GM23338 (cell line): ENCODE data around the gene IGFBP7. TPM values are rescaled to one million over a fixed set of nuclear protein-coding genes. Genes with fewer than 3 reads are reported as not detected.

Experiments
- ATAC-seq: fragments of 200-7000 bp; cut with Tn5 transposase; 3 replicates; pipeline ENCODE4 v1.9.1; 2020
- DNase-seq: peaks from one replicate; pipeline ENCODE4 v3.0.0-alpha.2; 2015; ENCODE audit warnings: low spot score
- H2AFZ ChIP-seq: fragments of 200-600 bp; sonication (generic); 2 replicates; pipeline ENCODE4 v1.8.0; 2016; ENCODE audit warnings: antibody characterized with exemption, mild to moderate bottlenecking, moderate library complexity
- H3F3A ChIP-seq: fragments of 200-600 bp; sonication (generic); replicated peaks from 2 replicates; pipeline ENCODE4 v1.8.0; 2017; ENCODE audit warnings: antibody characterized with exemption, mixed run types, low read depth
- H3K27ac ChIP-seq: fragments of 200-600 bp; sonication (generic); 2 replicates; pipeline ENCODE4 v1.6.1; 2016; ENCODE audit warnings: low read depth
- H3K27me3 ChIP-seq: fragments of 200-600 bp; sonication (generic); 2 replicates; pipeline ENCODE4 v1.8.0; 2016; ENCODE audit warnings: mild to moderate bottlenecking, mixed run types, moderate library complexity; ENCODE audit not compliant: insufficient read depth
- H3K36me3 ChIP-seq: fragments of 200-600 bp; sonication (generic); 2 replicates; pipeline ENCODE4 v1.8.0; 2016; ENCODE audit warnings: mild to moderate bottlenecking; ENCODE audit not compliant: insufficient read depth
- H3K4me1 ChIP-seq: fragments of 200-600 bp; sonication (generic); 2 replicates; pipeline ENCODE4 v1.8.0; 2016; ENCODE audit warnings: mild to moderate bottlenecking, moderate library complexity; ENCODE audit not compliant: insufficient read depth
- H3K4me2 ChIP-seq: fragments of 200-600 bp; sonication (generic); 2 replicates; pipeline ENCODE4 v1.7.1; 2017; ENCODE audit warnings: mixed run types
- H3K4me3 ChIP-seq: fragments of 200-600 bp; sonication (generic); 2 replicates; pipeline ENCODE4 v1.6.1; 2016; ENCODE audit warnings: mixed run types
- H3K79me2 ChIP-seq: fragments of 200-600 bp; sonication (generic); replicated peaks from 2 replicates; pipeline ENCODE4 v1.8.0; 2017; ENCODE audit warnings: mild to moderate bottlenecking; ENCODE audit not compliant: insufficient read depth
- H3K9me2 ChIP-seq: fragments of 200-600 bp; sonication (generic); 2 replicates; pipeline ENCODE4 v1.8.0; 2017; ENCODE audit not compliant: insufficient read depth
- H4K20me1 ChIP-seq: fragments of 200-600 bp; sonication (generic); replicated peaks from 2 replicates; pipeline ENCODE4 v1.8.0; 2017; ENCODE audit warnings: mild to moderate bottlenecking; ENCODE audit not compliant: insufficient read depth
- H3K27ac Mint-ChIP-seq: 2 replicates; pipeline ENCODE4 v1.8.0; 2020; ENCODE audit warnings: inconsistent platforms, mild to moderate bottlenecking, moderate library complexity, mixed read lengths
- H3K27me3 Mint-ChIP-seq: 3 replicates; pipeline ENCODE4 v1.8.0; 2022; ENCODE audit warnings: low read depth, mild to moderate bottlenecking, moderate library complexity, mixed read lengths, inconsistent platforms; ENCODE audit not compliant: insufficient read depth, poor library complexity
- H3K36me3 Mint-ChIP-seq: 3 replicates; pipeline ENCODE4 v1.8.0; 2021; ENCODE audit warnings: low read depth, mild to moderate bottlenecking, inconsistent platforms, moderate library complexity, mixed read lengths
- H3K4me1 Mint-ChIP-seq: 3 replicates; pipeline ENCODE4 v1.8.0; 2020; ENCODE audit warnings: mild to moderate bottlenecking, inconsistent platforms, mixed read lengths
- H3K4me3 Mint-ChIP-seq: 3 replicates; pipeline ENCODE4 v1.8.0; 2021; ENCODE audit warnings: moderate library complexity, mild to moderate bottlenecking, inconsistent platforms, mixed read lengths
- H3K9me3 Mint-ChIP-seq: 3 replicates; pipeline ENCODE4 v1.8.0; 2020; ENCODE audit warnings: moderate library complexity, mild to moderate bottlenecking, inconsistent platforms, mixed read lengths
- CREB1 ChIP-seq: fragments of 250-450 bp; sonication (Bioruptor Pico); IDR thresholded peaks from 2 replicates; pipeline ENCODE4 v1.5.0; 2020; ENCODE audit warnings: low read depth, mild to moderate bottlenecking, moderate library complexity
- POLR2AphosphoS5 ChIP-seq: IDR thresholded peaks from 2 replicates; pipeline ENCODE4 v1.6.1; 2016; ENCODE audit warnings: antibody characterized with exemption, low read depth
- ZNF114 ChIP-seq: fragments of 250-450 bp; sonication (Bioruptor Pico); IDR thresholded peaks from 2 replicates; pipeline ENCODE4 v1.5.0; 2020; ENCODE audit warnings: mild to moderate bottlenecking, moderate library complexity
- ZNF462 ChIP-seq: fragments of 250-450 bp; sonication (Bioruptor Pico); IDR thresholded peaks from 2 replicates; pipeline ENCODE4 v1.5.0; 2020; ENCODE audit warnings: mild to moderate bottlenecking, moderate library complexity
- polyA plus RNA-seq: library from polyadenylated mRNA; unstranded; fragments of >200 nt; fragmentation: Nextera tagmentation; extraction: Ambion mirVana; gene quantifications from 2 replicates; pipeline ENCODE4 v1.2.1, GENCODE V29; 2016
- total RNA-seq: library from RNA; depleted of rRNA; stranded (reverse); fragments of >200 nt; shearing (Covaris generic); gene quantifications from 2 replicates; pipeline ENCODE4 v1.2.3, GENCODE V29; 2014

Gene IGFBP7
- total and polyA plus RNA-seq, 2 experiments from 2014 or later = 0.49 to 7.9 TPM

DNA sequence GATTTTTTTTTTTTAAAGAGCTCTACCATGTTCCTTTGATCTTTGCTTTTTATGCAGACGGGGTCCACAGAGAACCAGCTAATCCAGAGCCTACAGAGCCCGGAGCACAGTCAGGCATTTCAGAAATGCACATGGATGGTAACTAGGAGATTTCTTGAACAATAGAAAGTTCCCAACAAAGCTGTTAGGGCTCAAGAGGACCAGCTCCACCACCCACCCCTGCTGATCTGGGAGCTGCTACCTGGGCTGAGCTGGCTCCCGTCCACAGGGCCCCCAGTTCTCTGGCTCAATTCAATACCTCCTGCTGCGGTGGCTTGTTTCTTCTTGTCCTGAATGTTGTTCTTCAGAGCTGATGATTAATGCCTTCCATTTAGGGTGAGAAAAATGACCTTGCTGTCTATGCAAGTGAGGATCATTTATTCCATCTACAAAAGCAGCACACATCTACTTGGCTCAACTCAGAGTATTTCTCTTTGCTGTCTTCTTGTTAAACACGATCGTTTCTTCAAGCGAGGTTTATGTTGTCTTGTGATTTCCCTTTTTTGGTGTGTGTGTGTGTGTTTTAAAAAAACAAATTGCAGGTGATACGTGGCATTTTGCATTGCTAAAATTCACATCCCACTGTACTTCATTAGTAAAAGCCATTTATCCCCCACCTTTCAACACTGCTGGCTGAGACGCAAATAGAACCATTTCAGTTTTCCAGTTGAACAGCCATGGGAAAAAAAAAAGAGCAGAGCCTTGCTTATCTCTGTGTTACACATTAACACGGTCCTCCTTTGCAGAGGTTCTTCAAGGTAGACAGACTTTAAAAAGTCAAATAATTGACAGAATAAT lies 31.3 kb downstream of the IGFBP7 start:
- Histone ChIP-seq H3K27me3 (no peaks in the 10 kb centered on the region), H3K4me2 (peak overlapping the region; percentile 48), H2AFZ (0 out of 2 replicates have a peak overlapping the region, but pooled peaks have one; percentile 1), H3K9me2 (peaks cover 9% of the 10 kb centered on the region; the same call in 1 of the 2 replicates), H3K4me1 (peaks cover 19% of the 10 kb centered on the region), H3K27ac (peak overlapping the region; percentile 78), H3K4me3 (no peak overlapping the region), H4K20me1 (no peaks in the 10 kb centered on the region), H3K79me2 (no peaks in the 10 kb centered on the region), H3F3A (no peaks in the 10 kb centered on the region), H3K36me3 (no peaks in the 10 kb centered on the region)
- TF ChIP-seq POLR2AphosphoS5 (no peak), ZNF462 (CRISPR knock-in tag) (peak; percentile 88)
- Mint-ChIP-seq H3K27me3 (peaks cover 4% of the 10 kb centered on the region), H3K27ac (peak overlapping the region; percentile 90), H3K4me1 (peaks cover 26% of the 10 kb centered on the region), H3K9me3 (no peaks in the 10 kb centered on the region), H3K36me3 (no peaks in the 10 kb centered on the region), H3K4me3 (no peak overlapping the region)
- DNase-seq (peak; percentile 85), ATAC-seq (peak; percentile 91)

GRCh38 chr4:57077550-57078343 lies 32.4 kb downstream of the IGFBP7 start:
- Histone ChIP-seq H3K4me1 (peaks cover 19% of the 10 kb centered on the region), H3K36me3 (no peaks in the 10 kb centered on the region), H4K20me1 (no peaks in the 10 kb centered on the region), H2AFZ (no peak overlapping the region), H3K4me3 (no peak overlapping the region), H3K79me2 (no peaks in the 10 kb centered on the region), H3F3A (no peaks in the 10 kb centered on the region), H3K9me2 (peaks cover 9% of the 10 kb centered on the region; the same call in 1 of the 2 replicates), H3K27ac (peak overlapping the region; percentile 69), H3K4me2 (0 out of 2 replicates have a peak overlapping the region, but pooled peaks have one; percentile 1), H3K27me3 (no peaks in the 10 kb centered on the region)
- TF ChIP-seq ZNF114 (CRISPR knock-in tag) (no peak), CREB1 (0 out of 2 replicates have a peak, but pooled peaks have one; percentile 40)
- ATAC-seq = peak; percentile 19; the same call in 1 of the 3 replicates
- DNase-seq = peak; percentile 84
- Mint-ChIP-seq H3K9me3 (no peaks in the 10 kb centered on the region), H3K36me3 (no peaks in the 10 kb centered on the region), H3K27ac (peak overlapping the region; percentile 90; the same call in 1 of the 2 replicates), H3K27me3 (peaks cover 4% of the 10 kb centered on the region), H3K4me3 (no peak overlapping the region), H3K4me1 (peaks cover 26% of the 10 kb centered on the region)
